ELF-1 (cell line): ENCODE results near the gene PANK4.
"Not testable (repeated sequence)": the region's sequence is repeated elsewhere in the genome, so short reads cannot be mapped to it uniquely, and the experiment has no call there.

Source experiments
- DNase-seq: peaks from one replicate; pipeline ENCODE4 v3.0.0-alpha.2; 2016; ENCODE audit warnings: low read depth, low spot score

PANK4 gene

DNA sequence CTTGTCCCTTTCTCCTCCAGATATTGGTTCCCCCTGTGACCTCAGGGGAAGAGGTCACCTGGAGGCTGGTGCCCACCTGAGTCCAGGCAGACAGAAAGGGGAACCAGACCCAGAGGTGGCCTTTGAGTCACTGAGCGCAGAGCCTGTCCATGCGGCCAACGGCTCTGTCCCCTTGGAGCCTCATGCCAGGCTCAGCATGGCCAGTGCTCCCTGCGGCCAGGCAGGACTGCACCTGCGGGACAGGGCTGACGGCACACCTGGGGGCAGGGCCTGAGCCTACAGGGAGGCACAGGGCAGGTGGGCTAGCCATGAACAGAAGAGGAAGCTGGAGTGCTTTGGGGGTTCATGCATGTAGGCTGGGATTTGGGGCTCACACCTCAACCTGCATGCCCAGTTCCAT, 32.5 kb upstream of the PANK4 start:
- DNase-seq: no peak

DNA sequence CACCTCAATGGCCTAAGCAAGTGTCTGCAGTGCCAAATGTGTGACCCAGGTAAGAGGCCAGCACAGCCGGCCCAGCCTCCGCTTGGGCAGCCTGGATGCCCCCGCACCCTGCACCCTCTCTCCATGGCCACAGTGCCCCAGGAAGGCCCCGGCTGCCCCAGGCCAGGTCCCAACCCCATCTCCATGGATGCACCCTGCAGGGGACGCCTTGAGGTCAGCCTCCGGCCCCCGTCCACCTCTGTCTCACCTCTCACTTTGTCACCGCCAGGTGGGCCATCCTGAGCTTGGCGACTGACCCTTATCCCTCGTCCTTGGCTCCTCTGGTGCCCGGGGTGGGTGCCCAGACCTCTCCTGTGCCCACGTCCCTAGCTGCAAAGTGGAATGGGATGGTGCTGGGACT, 32.0 kb upstream of the PANK4 start:
- no peak for DNase-seq

DNA sequence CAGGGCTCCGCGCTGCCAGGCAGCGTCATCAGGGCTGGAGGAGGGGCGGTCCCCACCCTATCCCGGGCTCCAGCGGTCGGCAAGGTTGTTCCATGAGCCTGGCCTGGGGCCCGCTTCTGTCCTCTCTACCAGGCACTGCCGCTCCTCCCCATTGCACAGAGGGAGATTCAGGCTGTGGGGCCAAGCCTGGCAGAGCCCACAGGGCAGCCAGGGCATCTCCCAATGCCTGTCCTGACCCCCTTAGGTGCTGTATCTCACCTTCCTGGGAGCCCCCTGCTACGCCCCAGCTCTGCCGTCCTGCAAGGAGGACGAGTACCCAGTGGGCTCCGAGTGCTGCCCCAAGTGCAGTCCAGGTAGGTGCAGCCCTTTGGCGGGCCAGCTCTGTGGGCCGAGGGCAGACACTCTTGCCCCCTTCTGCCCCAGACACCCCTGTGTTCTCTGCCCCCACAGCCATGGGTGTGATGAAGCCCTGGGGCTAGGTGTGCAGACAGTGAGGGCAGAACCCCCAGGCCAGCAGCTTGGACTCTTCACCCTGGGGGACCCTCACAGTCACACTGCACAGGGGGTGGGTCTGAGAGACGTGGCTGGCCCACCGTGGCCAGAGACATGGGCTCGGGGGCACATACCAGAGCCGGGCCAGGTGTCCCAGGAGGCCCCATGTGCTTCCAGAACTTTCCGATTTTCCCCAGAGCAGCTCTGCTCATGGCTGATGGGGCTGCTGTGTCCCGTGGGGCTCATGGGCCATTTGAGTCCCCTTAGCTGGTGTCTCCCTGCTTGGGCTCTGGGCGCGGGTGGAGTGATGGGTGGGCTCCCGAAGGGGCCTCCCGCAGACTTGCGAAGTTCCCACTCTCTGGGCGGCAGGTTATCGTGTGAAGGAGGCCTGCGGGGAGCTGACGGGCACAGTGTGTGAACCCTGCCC, 31.3 kb upstream of the PANK4 start:
- DNase-seq: no peak

- DNase-seq: no peak
Observed at GRCh38 chr1:2556678-2557481, 30.5 kb upstream of the PANK4 start.

DNA sequence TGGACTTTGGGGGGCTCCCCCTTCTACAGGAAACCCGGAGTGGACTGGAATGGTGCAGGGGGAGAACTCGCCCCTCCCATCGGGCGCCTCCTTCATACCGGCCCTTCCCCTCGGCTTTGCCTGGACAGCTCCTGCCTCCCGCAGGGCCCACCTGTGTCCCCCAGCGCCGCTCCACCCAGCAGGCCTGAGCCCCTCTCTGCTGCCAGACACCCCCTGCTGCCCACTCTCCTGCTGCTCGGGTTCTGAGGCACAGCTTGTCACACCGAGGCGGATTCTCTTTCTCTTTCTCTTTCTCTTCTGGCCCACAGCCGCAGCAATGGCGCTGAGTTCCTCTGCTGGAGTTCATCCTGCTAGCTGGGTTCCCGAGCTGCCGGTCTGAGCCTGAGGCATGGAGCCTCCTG, 29.9 kb upstream of the PANK4 start, which contains the start of gene TNFRSF14:
Gene TNFRSF14 (plus strand): TSS at position 95 of the 401 bp plus-strand sequence. CDS start 294 bp downstream, at position 389.
- no peak for DNase-seq

DNA sequence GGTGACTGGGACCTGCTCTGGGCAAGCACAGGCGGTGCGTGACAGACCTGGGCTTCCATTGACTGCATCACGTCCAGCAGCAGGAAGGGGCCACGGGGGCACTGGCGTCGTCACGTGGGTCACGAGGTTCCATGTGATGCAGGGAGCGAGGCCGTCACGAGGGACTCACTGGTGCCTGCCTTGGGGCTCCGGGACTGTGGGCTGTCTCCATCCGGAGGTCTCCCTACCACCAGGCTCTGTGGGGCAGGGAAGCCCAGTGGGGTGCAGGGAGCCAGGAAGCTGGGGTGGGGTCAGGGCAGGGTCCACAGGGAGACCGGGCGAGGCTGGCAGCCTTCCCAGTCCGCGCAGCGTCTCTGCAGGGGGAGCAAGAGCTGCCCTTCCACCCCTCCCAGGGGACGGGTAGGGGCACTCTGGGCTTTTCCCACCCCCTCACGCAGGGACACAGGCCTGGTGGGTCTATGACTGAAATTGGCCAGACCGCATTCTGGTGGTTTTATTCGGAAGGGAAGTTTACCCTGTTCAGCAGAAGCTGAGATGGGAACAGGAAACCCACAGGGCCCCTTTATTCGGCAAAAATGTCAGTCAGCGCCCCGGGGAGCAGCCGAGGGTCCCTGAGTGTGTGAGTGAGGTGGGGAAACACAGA, 29.4 kb upstream of the PANK4 start:
- DNase-seq: no peak

GRCh38 chr1:2554621-2555387, 28.4 kb upstream of the PANK4 start:
- DNase-seq: no peak

DNA sequence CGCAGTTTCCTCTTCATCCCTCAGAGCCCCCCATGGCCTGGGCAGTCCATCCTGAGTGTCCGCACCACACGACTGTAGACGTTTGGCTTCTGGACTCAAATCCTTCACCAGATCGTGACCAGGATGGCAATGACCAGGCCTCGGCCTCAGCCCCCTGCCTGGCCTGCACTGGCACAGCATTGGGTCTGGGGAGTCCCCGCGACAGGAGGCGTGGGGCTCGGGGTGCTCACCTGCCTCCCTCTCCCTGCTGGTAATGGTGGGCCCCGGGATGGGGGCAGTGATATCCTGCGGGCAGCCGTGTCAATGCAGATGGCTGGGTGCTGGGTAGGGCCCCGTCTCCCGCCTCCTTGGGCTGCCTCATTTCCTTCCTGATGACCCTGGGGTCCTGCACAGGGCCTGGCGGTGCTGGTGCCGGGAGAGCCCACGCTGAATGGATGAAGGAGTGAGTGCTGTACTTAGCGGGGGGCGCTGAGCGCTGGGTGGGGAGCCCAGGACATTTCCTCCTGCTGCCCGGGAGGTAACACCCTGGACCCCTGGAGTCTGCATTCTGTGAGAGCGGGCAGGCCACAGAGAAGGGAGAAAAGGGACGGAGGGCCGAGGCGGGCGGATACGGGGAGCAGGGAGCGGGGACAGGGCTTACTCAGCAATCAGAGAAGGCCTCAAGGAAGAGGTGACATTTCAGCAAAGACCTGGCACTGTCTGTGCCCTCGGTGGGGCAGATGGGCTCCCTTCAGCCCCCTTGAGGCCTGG, 27.6 kb upstream of the PANK4 start:
- DNase-seq: no peak

DNA sequence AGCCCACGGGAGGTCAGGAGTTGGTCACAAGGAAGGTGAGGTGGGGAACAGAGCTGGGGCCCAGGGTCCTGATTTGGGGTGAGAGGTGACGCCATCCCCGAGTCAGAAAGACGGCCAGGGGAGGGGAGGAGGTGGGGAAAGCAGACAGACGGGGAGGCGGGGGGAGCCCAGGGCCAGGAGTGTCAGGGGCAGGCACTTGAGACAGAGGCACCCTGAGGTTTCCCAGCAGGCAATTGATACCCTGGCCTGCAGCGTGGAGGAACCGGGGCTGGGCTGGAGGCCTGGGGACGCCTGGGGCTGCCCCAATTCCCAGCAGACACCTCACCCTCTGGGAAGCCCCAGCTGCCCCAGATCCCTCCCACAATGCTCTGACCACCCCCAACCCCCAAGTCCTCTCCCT, 26.7 kb upstream of the PANK4 start:
- DNase-seq: not testable (repeated sequence)

- no peak for DNase-seq
Observed at GRCh38 chr1:2552189-2552588, 25.8 kb upstream of the PANK4 start.

- not testable (repeated sequence) for DNase-seq
Observed at GRCh38 chr1:2551544-2551943, 25.1 kb upstream of the PANK4 start.

DNA sequence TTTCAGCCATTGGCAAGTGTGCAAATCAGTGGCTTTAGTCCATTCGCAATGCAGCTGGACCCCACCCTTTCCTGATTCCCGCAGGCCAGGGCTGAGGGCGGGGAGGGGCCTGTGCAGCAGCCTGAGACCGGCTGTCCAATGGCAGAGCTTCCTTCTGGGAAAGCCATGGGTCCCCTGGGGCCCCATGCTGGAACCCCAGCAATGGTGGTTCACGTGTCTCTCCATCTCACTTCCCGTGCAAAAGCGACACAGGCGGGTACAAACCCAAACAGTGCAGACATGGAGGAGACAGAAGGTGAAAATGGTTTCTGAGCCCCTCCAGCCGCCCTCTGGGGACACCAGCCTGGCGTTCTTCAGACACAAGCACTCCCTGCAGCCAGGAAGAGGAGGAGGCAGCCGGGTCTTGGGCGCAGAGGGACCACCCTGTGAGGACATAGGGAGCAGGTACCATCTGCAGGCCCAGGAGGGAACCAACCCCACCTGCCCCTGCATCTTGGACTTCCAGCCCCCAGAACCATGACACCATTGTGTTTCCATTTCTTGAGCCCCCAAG, 24.0 kb upstream of the PANK4 start:
- not testable (repeated sequence) for DNase-seq

DNA sequence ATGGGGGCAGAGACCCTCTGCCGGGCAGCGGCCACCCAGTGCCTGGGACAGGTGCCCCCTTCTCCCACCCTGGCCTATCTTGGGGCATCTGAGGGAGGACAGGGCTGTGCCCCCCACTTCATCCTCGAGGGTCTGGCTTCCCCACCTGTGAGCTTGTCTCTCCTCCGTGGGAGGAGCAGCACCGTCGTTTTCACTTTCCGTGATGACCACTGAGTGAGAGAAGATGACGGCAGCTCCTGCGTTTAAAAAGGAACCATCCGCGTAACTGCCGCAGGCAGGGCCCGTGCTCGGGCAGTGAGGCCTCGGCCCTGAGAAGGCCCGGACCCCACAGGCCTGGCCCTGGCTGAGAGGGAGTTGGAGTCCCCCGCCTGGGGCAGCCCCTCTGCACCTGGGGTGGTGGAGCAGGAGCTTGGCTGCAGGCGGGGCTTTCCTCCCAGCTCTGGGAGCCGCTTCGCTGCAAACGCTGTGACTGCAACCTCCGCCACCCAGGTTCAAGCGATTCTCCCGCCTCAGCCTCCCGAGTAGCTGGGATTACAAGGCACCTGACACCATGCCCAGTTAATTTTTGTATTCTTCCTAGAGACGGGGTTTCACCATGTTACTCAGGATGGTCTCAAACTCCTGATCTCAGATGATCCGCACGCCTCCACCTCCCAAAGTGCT, 23.1 kb upstream of the PANK4 start:
- not testable (repeated sequence) for DNase-seq

DNA sequence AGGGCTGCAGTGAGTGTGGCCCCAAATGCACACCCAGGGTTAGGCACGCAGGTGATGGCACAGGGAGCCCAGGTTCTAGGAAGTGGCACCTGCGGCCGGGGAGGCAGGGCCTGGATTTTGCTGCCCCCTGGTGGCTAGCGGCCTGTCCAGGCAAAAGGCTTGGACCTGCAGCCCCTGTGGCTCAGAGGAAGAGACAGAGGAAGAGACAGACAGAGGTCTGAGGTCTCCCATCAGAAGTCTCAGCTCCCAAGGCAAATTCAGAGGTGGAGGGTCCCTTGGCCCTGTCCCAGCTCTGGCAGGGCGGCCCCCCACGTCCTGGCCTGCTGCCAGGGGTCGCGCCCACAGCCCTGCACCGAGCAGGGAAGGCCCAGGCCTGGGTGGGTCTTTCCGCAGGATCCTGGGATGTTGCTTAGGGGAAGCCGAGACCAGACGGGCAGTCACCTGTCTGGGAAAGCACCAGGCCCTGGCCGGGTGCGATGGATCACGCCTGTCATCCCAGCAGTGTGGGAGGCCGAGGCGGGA, 21.7 kb upstream of the PANK4 start:
- peak; percentile 93 for DNase-seq

GRCh38 chr1:2547210-2548067, 21.0 kb upstream of the PANK4 start:
- peak; percentile 39 for DNase-seq

- peak; percentile 91 for DNase-seq
Observed at GRCh38 chr1:2546515-2547209, 20.3 kb upstream of the PANK4 start.

- DNase-seq: peak; percentile 93
Observed at GRCh38 chr1:2545754-2546514, 19.5 kb upstream of the PANK4 start.
